PC-3 (cell line): ENCODE data around the gene CCSER1. TPM values are rescaled to one million over a fixed set of nuclear protein-coding genes. Genes with fewer than 3 reads are reported as not detected.

Experiments used
- ATAC-seq: fragments of 200-7000 bp; cut with Tn5 transposase; 2 replicates; pipeline ENCODE4 v1.9.1; 2020; ENCODE audit warnings: mild to moderate bottlenecking, moderate library complexity
- BruUV-seq: library from RNA; stranded (reverse); fragments of 400-500 nt; replicated peaks from 2 replicates; lab custom pipeline; 2021; lab: Mats Ljungman, UMichigan
- CTCF ChIA-PET: fragments of 300-600 bp; sonication (Branson Sonifier 250); formaldehyde crosslinking; loops from one replicate; lab custom pipeline; 2022; ENCODE audit warnings: antibody characterized with exemption; lab: Charles Lee
- POLR2A ChIA-PET: fragments of 300-600 bp; sonication (Branson Sonifier 250); formaldehyde crosslinking; loops from one replicate; lab custom pipeline; 2022; ENCODE audit warnings: antibody characterized with exemption; ENCODE audit not compliant: unreplicated experiment; lab: Charles Lee
- DNase-seq: peaks from one replicate; pipeline ENCODE4 v3.0.0-alpha.2; 2015
- H2AFZ ChIP-seq: fragments of 300-600 bp; sonication (generic); 2 replicates; pipeline ENCODE4 v1.6.0; 2016; ENCODE audit warnings: antibody characterized with exemption, low read length
- H3F3A ChIP-seq: fragments of 300-600 bp; sonication (generic); one replicate; pipeline ENCODE4 v1.6.0; 2017; ENCODE audit warnings: antibody characterized with exemption, low read length, control low read depth, mild to moderate bottlenecking; ENCODE audit not compliant: unreplicated experiment
- H3K27ac ChIP-seq: fragments of 300-600 bp; sonication (generic); 2 replicates; pipeline ENCODE4 v1.5.1; 2016; ENCODE audit warnings: mild to moderate bottlenecking, low read length
- H3K27me3 ChIP-seq: fragments of 300-600 bp; sonication (generic); 2 replicates; pipeline ENCODE4 v1.6.1; 2016; ENCODE audit warnings: low read length, mixed read lengths
- H3K36me3 ChIP-seq: fragments of 300-600 bp; sonication (generic); 2 replicates; pipeline ENCODE4 v1.6.1; 2016; ENCODE audit warnings: low read depth, mixed run types, low read length, mixed read lengths
- H3K4me1 ChIP-seq: fragments of 300-600 bp; sonication (generic); 2 replicates; pipeline ENCODE4 v1.5.1; 2016; ENCODE audit warnings: low read length; ENCODE audit not compliant: insufficient read depth
- H3K4me2 ChIP-seq: fragments of 300-600 bp; sonication (generic); 2 replicates; pipeline ENCODE4 v1.6.0; 2016; ENCODE audit warnings: low read length
- H3K4me3 ChIP-seq: fragments of 300-600 bp; sonication (generic); 2 replicates; pipeline ENCODE4 v1.5.1; 2016; ENCODE audit warnings: mild to moderate bottlenecking, low read length, mixed read lengths
- H3K79me2 ChIP-seq: fragments of 300-600 bp; sonication (generic); 2 replicates; pipeline ENCODE4 v1.6.1; 2017; ENCODE audit warnings: low read length, mixed read lengths
- H3K9ac ChIP-seq: fragments of 300-600 bp; sonication (generic); 2 replicates; pipeline ENCODE4 v1.6.0; 2016; ENCODE audit warnings: mild to moderate bottlenecking, low read length
- H3K9me2 ChIP-seq: fragments of 300-600 bp; sonication (generic); replicated peaks from 2 replicates; pipeline ENCODE4 v1.6.1; 2016; ENCODE audit warnings: mixed run types, low read length, mixed read lengths
- H3K9me3 ChIP-seq: fragments of 300-600 bp; sonication (generic); 2 replicates; pipeline ENCODE4 v1.6.1; 2016; ENCODE audit warnings: low read length, mixed read lengths
- H4K20me1 ChIP-seq: fragments of 300-600 bp; sonication (generic); 2 replicates; pipeline ENCODE4 v1.6.1; 2016; ENCODE audit warnings: low read length, mixed read lengths
- CTCF ChIP-seq: fragments of 300-600 bp; sonication (generic); conservative IDR thresholded peaks from 2 replicates; pipeline ENCODE4 v1.5.1; 2017; ENCODE audit warnings: antibody characterized with exemption, low read depth, mild to moderate bottlenecking, low read length
- EZH2 ChIP-seq: fragments of 300-600 bp; sonication (generic); IDR thresholded peaks from one replicate; pipeline ENCODE4 v1.6.1; 2017; ENCODE audit warnings: antibody characterized with exemption, mild to moderate bottlenecking, low read length; ENCODE audit not compliant: unreplicated experiment
- EZH2phosphoT487 ChIP-seq: fragments of 300-600 bp; sonication (generic); IDR thresholded peaks from 2 replicates; pipeline ENCODE4 v1.6.1; 2018; ENCODE audit warnings: mild to moderate bottlenecking, antibody characterized with exemption, low read length, borderline replicate concordance
- intact Hi-C: fragments of 100-400 bp; cut with micrococcal nuclease; formaldehyde crosslinking; loops from 2 replicates; pipeline ENCODE4 v1.9.0; 2023
- total RNA-seq: library from RNA; depleted of rRNA; stranded (reverse); fragments of >200 nt; gene quantifications from 2 replicates; pipeline ENCODE4 v1.2.3, GENCODE V29; 2014

Gene CCSER1
- total RNA-seq, 1 experiment from 2014 or later, result 6.0 TPM

GRCh38 chr4:90081432-90082144 is 45.6 kb upstream of the CCSER1 start:
- no peaks in the 10 kb centered on the region for H3K9me2 ChIP-seq
- no peaks in the 10 kb centered on the region for H3K36me3 ChIP-seq
- ATAC-seq (no peak), DNase-seq (no peak)
- no peak overlapping the region for H2AFZ ChIP-seq
- intact Hi-C loops, result no loop called here
- no peaks in the 10 kb centered on the region for H4K20me1 ChIP-seq
- H3K27ac ChIP-seq, result no peak overlapping the region
- H3K9me3 ChIP-seq, result no peaks in the 10 kb centered on the region
- TF ChIP-seq CTCF, result no peak
- TF ChIP-seq EZH2phosphoT487, result no peak
- no peak for TF ChIP-seq EZH2
- ChIA-PET POLR2A (no interaction called here), CTCF (no interaction called here)
- H3K27me3 ChIP-seq, result no peaks in the 10 kb centered on the region
- H3K79me2 ChIP-seq, result no peaks in the 10 kb centered on the region
- H3K9ac ChIP-seq, result no peak overlapping the region
- no TSS peak for BruUV-seq
- H3K4me1 ChIP-seq, result peaks cover 8% of the 10 kb centered on the region; the same call in 1 of the 2 replicates
- H3K4me3 ChIP-seq, result no peak overlapping the region
- no peak overlapping the region for H3K4me2 ChIP-seq
- no peaks in the 10 kb centered on the region for H3F3A ChIP-seq

GRCh38 chr4:90082449-90082848 is 44.7 kb upstream of the CCSER1 start:
- Histone ChIP-seq H3K4me3 (no peak overlapping the region), H3K79me2 (no peaks in the 10 kb centered on the region), H3K9me3 (no peaks in the 10 kb centered on the region), H3K27me3 (no peaks in the 10 kb centered on the region), H4K20me1 (no peaks in the 10 kb centered on the region), H3K4me2 (no peak overlapping the region), H2AFZ (no peak overlapping the region), H3K4me1 (peaks cover 8% of the 10 kb centered on the region; the same call in 1 of the 2 replicates), H3K27ac (no peak overlapping the region), H3F3A (no peaks in the 10 kb centered on the region), H3K9ac (no peak overlapping the region), H3K36me3 (no peaks in the 10 kb centered on the region), H3K9me2 (no peaks in the 10 kb centered on the region)
- no peak for ATAC-seq
- no TSS peak for BruUV-seq
- DNase-seq, result no peak
- POLR2A ChIA-PET, result no interaction called here
- CTCF ChIA-PET, result no interaction called here
- intact Hi-C loops, result no loop called here
- TF ChIP-seq CTCF (no peak), EZH2phosphoT487 (no peak)

GRCh38 chr4:90084277-90084966 is 42.8 kb upstream of the CCSER1 start:
- H3K4me1 ChIP-seq, result no peaks in the 10 kb centered on the region
- no peaks in the 10 kb centered on the region for H3K27me3 ChIP-seq
- intact Hi-C loops, result no loop called here
- no peak for DNase-seq
- CTCF ChIA-PET, result no interaction called here
- H3F3A ChIP-seq, result no peaks in the 10 kb centered on the region
- H3K9me2 ChIP-seq, result no peaks in the 10 kb centered on the region
- H2AFZ ChIP-seq, result no peak overlapping the region
- no peak for ATAC-seq
- H3K79me2 ChIP-seq, result no peaks in the 10 kb centered on the region
- POLR2A ChIA-PET, result no interaction called here
- no peak overlapping the region for H3K4me3 ChIP-seq
- H3K4me2 ChIP-seq, result no peak overlapping the region
- no peak overlapping the region for H3K27ac ChIP-seq
- TF ChIP-seq EZH2phosphoT487, result no peak
- TF ChIP-seq CTCF, result no peak
- no peak for TF ChIP-seq EZH2
- H3K9me3 ChIP-seq, result no peaks in the 10 kb centered on the region
- no peaks in the 10 kb centered on the region for H3K36me3 ChIP-seq
- BruUV-seq, result no TSS peak
- H3K9ac ChIP-seq, result no peak overlapping the region
- H4K20me1 ChIP-seq, result no peaks in the 10 kb centered on the region
